ENCODE data around the gene TAS2R30. TPM values are rescaled to one million over a fixed set of nuclear protein-coding genes. Genes with fewer than 3 reads are reported as not detected.
"Not testable (repeated sequence)": the region's sequence is repeated elsewhere in the genome, so short reads cannot be mapped to it uniquely, and the experiment has no call there.

The TAS2R30 gene
- total RNA-seq, 2 donors from 2014 or later: 0.97 to 1.5 TPM

DNA sequence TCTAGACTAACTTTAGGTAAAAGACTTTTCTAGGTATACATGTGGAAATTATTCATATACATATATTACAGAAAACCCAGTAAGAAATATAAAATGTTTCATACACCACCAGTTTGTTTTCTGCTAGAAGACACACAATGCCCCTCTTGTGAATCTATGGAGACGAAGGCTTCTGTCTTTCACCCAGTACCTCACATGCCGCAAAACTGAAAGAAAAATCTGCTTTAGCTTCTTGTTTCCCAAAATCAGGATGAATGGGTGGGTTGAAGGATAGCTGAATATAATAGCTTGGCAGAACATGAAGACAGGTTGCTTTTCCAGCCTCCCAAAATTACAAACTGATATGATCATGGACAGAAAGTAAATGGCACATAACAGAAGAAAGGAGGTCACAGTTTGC, 1.3 kb downstream of the TAS2R30 start:
- ATAC-seq (no peak), DNase-seq (no peak)
- intact Hi-C loops (cut with DNase I): no loop called here

DNA sequence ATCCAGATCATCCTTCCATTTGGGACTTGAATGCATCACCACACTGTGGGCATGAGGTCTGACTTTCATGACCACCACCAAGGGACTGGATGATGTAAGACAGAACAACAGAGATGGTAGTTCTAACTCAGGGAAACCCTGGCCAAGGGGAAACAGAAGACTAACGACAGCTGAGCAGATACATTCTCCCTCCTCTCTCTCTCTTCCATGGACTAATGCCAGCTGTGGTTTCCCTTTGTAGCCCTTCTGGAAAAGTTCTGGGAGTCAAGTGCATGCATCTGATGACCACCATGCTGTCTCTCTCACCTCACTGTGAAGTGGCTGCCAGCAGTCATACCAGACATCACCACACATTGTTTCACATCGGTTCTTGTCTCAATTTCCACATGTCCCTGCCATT, 3.4 kb downstream of the TAS2R30 start:
- DNase-seq (no peak), ATAC-seq (no peak)
- intact Hi-C loops (cut with DNase I): no loop called here

DNA sequence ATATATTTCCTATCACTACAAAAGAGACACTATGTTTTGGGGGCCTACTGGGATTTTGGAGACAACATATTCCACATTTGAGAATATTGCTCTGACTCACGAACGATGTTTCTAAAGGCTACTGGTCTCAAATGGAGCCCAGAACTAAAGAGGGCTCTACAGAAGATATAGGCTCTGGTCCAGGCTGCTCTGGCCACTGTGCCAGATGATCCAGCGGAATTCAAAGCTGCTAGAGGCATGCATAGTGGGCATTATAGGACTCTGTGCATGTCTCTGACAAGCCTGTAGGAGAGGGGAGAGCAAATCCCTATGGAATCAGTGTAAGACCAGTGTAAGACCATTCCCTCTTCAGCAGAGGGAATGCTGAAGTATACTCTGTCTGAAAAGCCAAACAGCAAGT, 4.1 kb downstream of the TAS2R30 start:
- no peak for DNase-seq
- intact Hi-C loops (cut with DNase I): no loop called here
- ATAC-seq: no peak

DNA sequence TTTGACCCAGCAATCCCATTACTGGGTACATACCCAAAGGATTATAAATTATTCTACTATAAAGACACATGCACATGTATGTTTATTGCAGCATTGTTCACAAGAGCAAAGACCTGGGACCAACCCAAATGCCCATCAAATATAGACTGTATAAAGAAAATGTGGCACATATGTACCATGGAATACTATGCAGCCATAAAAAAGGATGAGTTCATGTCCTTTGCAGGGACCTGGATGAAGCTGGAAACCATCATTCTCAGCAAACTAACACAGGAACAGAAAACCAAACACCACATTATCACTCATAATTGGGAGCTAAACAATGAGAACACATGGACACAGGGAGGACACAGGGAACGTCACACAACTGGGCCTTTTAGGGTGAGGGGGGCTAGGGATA, 20.3 kb downstream of the TAS2R30 start:
- DNase-seq; ATAC-seq; intact Hi-C loops (cut with DNase I): not testable (repeated sequence)

DNA sequence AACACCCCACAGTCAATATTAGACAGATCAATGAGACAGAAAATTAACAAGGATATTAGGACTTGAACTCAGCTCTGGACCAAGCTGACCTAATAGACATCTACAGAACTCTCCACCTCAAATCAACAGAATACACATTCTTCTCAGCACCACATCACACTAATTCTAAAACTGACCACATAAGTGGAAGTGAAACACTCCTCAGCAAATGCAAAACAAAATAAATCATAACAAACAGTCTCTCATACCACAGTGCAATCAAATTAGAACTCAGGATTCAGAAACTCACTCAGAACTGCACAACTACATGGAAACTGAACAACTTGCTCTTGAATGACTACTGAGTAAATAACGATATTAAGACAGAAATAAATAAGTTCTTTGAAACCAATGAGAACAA, 23.2 kb downstream of the TAS2R30 start:
- ATAC-seq; intact Hi-C loops (cut with DNase I); DNase-seq: not testable (repeated sequence)

DNA sequence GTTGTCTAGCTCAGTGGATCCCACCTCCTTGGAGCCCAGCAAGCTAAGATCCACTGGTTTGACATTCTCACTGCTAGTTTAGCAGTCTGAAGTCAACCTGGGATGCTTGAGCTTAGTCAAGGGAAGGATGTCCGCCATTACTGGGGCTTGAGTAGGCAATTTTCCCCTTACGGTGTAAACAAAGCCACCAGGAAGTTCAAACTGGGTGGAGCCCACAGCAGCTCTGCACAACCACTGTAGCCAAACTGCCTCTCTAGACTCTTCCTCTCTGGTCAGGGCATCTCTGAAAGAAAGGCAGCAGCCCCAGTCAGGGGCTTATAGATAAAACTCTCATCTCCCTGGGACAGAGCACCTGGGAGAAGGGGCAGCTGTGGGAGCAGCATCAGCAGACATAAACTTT, 25.6 kb downstream of the TAS2R30 start:
- intact Hi-C loops (cut with DNase I): no loop called here
- DNase-seq: no peak
- ATAC-seq: no peak

DNA sequence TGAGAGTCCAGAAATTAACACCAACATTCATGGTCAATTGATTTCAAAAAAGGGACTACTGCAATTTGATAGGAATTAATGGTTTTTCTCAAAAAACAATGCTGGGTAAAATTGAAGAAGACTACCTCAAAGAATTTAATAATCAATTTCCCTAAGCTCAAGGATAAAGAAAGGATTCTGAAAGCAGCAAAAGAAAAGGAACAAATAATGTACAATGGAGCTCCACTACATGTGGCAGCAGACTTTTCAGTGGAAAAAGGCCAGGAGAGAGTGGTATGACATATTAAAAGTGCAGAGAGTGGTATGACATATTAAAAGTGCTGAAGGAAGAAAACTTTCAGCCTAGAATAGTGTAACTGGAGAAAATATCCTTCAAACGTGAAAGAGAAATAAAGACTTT, 26.7 kb downstream of the TAS2R30 start:
- ATAC-seq (no peak), DNase-seq (no peak)
- intact Hi-C loops (cut with DNase I): no loop called here

DNA sequence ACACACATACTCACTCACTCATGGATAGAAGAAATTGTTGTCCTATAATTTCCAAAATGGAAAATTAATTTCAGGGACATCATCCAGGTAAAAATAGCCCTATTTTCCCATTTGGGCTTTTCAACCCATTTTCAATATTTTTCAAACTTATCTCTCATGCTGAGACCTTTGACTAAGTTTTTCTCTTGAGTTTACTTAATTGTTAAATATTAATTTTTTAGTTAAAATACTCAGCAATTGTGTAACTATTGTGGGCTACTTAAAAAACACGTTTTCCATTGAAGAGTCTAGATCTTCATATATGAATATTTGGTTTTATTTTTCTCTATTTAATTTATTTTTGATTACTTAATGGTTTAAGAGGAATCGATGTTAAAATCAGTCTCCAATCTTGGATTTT, 28.2 kb downstream of the TAS2R30 start:
- ATAC-seq: no peak
- intact Hi-C loops (cut with DNase I): no loop called here

DNA sequence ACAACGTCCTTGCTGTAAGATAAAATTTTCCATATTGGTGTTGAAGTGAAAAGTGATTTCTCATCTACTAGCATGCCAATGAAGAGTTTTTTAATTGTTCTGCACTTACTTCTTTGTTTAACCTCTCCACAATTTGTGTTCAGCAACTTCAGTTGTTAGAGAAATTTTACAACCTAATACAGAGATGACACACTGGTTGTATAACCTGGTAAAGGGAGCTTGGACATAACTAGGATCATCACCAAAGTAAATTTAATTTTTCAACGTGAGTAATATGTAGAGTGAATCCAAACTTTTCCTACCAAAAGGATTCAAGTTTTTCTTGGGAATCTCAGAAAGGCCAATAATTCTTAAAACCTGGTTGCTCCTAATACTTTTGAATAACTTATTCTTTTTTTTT, 28.9 kb downstream of the TAS2R30 start:
- ATAC-seq (no peak), DNase-seq (no peak)
- intact Hi-C loops (cut with DNase I): no loop called here

More for the DNA sequence above, 28.2 kb downstream of the TAS2R30 start:
- no peak for DNase-seq

DNA sequence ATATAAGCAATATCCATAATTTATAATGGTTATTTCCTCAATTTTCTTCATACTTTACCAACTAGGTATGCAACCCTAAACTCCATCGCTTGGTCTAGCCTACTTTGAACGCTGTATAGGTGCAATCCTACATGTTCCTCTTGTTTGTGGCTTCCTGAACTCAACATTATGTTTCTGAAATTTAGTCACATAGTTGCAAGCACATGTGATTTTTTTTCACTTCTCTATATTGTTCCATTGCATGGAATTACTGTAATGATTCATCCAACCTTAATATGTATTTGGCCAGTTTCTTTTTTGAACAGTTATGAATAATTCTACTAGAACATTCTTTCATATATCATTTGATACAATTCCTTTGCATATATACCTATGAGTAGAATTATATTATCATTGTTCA, 39.5 kb downstream of the TAS2R30 start:
- ATAC-seq; DNase-seq; intact Hi-C loops (cut with DNase I): not testable (repeated sequence)

DNA sequence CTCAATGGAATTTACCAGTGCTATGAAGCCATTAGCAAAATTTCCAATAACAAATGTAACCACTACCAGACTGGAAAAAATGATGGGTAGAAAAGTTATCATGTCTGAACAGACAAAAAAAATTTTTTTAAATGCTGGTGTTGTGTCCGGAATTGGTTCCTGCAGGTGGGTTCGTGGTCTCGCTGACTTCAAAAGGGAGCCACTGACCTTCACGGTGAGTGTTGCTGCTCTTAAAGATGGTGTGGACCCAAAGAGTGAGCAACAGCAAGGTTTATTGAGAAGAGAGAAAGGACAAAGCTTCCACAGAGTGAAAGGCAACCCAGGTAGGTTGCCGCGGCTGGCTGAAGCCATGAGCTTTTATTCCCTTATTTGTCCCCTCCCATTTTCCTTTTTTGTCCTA, 42.3 kb downstream of the TAS2R30 start, which contains the start of gene TAS2R43:
TAS2R43 (minus strand) TSS at position 186 of the 400 bp plus-strand sequence; CDS start at position 102, 84 bp downstream.
- intact Hi-C loops (cut with DNase I): no loop called here
- ATAC-seq (no peak), DNase-seq (no peak)

DNA sequence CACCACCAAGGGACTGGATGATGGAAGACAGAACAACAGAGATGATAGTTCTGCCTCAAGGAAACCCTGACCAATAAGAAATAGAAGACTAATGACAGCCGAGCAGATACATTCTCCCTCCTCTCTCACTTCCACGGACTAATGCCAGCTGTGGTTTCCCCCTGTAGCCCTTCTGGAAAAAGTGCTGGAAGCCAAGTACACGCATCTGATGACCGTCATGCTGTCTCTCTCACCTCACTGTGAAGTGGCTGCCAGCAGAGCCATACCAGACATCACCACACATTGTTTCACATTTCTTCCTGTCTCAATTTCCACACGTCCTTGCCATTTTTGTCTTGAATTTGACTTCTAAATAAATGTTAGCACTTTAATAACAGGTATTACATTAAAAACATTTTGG, 45.2 kb downstream of the TAS2R30 start:
- intact Hi-C loops (cut with DNase I): no loop called here
- no peak for DNase-seq
- ATAC-seq: peak in 1 of 2 donors; percentile 78

DNA sequence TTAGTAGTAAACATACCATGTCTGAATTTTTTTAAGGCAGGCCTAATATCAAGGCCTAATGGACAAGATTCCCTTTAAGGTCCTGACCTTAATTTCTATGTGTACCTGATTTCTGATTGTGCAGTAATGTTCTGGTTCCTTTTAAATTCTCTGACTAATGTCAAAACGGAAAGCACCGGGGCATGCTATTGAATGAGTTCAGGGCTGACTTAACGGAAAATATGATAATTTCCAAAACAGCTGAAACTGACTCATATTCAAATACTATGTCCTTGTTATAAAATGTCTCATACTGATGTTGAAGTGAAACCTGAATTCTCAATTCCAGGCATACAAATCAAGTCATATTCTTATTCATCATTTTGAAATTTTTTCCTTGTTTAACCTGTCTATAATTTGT, 49.0 kb downstream of the TAS2R30 start:
- intact Hi-C loops (cut with DNase I): no loop called here
- no peak for DNase-seq
- ATAC-seq: no peak

Other genes starting within 250 kb of the TAS2R30 start
- under 1 TPM; 0.41 to 0.44 TPM for gene TAS2R13, start 225.1 kb downstream of the TAS2R30 start, total RNA-seq
- not detected for gene PRH2, start 205.4 kb downstream of the TAS2R30 start, total RNA-seq
- under 1 TPM; 0.88 to 0.94 TPM for gene TAS2R14, start 195.4 kb downstream of the TAS2R30 start, total RNA-seq
- gene TAS2R50, start 147.7 kb downstream of the TAS2R30 start, total RNA-seq: under 1 TPM; 0.29 to 0.84 TPM
- gene TAS2R20, start 136.3 kb downstream of the TAS2R30 start, total RNA-seq: under 1 TPM; 0.27 to 0.94 TPM
- gene TAS2R19, start 112.0 kb downstream of the TAS2R30 start, total RNA-seq: 1 to 10 TPM; 1.2 TPM
- gene TAS2R31, start 103.2 kb downstream of the TAS2R30 start, total RNA-seq: 1 to 10 TPM in 1 of 2 donors, under 1 TPM in 1; 0.68 to 1.3 TPM
- gene TAS2R46, start 72.3 kb downstream of the TAS2R30 start, total RNA-seq: under 1 TPM; 0.50 to 0.81 TPM
- gene TAS2R43, start 42.3 kb downstream of the TAS2R30 start, total RNA-seq: not detected
- 10 to 100 TPM; 14.1 to 18.1 TPM for gene SMIM10L1, start 36.5 kb upstream of the TAS2R30 start, total RNA-seq
- gene TAS2R42, start 52.3 kb upstream of the TAS2R30 start, total RNA-seq: not detected
- not detected for gene PRB3, start 135.1 kb upstream of the TAS2R30 start, total RNA-seq
- not detected for gene PRB4, start 175.8 kb upstream of the TAS2R30 start, total RNA-seq

All from left cardiac atrium (tissue), 4 donors.